GM06990 (cell line): ENCODE data around the gene CNTNAP3.
"Not testable (repeated sequence)": the region's sequence is repeated elsewhere in the genome, so short reads cannot be mapped to it uniquely, and the experiment has no call there.

Experiments used
- DNase-seq: peaks from one replicate; pipeline ENCODE4 v3.0.0-alpha.2; 2011; ENCODE audit not compliant: insufficient read length; ENCODE audit errors: extremely low read depth
- H3K27me3 ChIP-seq: replicated peaks from 2 replicates; pipeline ENCODE4 v1.6.0; 2011; ENCODE audit warnings: low read length; ENCODE audit not compliant: control insufficient read depth, insufficient read depth
- H3K36me3 ChIP-seq: 2 replicates; pipeline ENCODE4 v1.5.1; 2011; ENCODE audit warnings: low read length; ENCODE audit not compliant: control insufficient read depth, insufficient read depth
- H3K4me3 ChIP-seq: replicated peaks from 2 replicates; pipeline ENCODE4 v1.5.1; 2011; ENCODE audit warnings: low read depth, mild to moderate bottlenecking, control low read depth, low read length

Gene CNTNAP3

DNA sequence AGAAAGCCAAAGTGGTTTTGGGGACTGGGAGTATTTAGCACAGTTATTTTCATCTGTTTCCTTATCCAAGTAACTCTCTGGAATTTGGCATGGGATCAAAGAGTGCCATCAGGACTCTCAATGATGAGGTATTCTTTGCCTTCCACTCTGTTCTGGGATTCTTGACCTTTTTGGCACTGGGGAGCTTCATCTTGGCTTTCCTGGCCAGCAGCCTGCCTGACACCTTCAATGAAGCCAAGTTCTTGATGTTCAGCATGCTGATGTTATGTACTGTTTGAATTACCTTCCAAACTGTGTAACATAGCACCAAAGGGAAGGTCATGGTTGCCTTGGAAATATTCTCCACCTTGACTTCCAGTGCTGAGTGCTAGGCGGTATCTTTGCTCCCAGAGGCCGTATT is 248.8 kb downstream of the CNTNAP3 start:
- not testable (repeated sequence) for DNase-seq, H3K4me3 ChIP-seq, H3K27me3 ChIP-seq, H3K36me3 ChIP-seq

DNA sequence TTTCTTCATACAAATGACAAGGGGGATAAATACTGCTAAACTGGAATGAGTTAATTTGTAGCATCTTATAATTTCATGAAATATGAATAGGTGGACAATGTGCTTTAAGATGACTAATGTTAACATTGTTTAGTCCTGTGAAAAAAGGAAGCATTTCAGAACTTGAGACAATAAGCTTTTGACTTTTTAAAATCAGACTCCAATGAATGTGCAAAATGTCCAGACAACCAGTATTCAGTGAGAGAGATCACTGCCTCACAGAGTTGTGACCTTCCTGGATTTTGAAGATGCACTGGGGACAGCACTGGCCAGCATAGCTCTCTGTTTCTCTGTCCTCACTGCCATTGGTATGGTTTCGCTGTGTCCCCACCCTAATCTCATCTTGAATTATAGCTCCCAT is 249.7 kb downstream of the CNTNAP3 start:
- DNase-seq, H3K27me3 ChIP-seq, H3K36me3 ChIP-seq, H3K4me3 ChIP-seq: not testable (repeated sequence)

DNA sequence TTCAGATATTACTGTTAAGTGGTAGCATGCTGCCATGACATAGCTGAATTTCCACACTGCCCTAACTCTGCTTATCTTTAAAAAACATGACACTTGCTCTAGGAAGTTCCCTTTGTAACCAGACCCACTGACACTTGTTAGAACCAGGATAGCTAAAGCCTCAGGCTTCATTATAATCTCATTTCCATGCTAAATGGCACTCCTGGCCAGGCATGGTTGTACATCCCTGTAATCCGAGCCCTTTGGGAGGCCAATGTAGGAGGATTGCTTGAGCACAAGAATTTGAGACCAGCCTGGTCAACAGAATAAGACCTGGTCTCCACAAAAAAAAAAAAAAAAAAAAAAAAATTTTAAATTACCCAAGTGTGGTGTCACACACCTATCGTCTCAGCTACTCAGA is 254.1 kb downstream of the CNTNAP3 start:
- DNase-seq, H3K27me3 ChIP-seq, H3K36me3 ChIP-seq, H3K4me3 ChIP-seq: not testable (repeated sequence)

DNA sequence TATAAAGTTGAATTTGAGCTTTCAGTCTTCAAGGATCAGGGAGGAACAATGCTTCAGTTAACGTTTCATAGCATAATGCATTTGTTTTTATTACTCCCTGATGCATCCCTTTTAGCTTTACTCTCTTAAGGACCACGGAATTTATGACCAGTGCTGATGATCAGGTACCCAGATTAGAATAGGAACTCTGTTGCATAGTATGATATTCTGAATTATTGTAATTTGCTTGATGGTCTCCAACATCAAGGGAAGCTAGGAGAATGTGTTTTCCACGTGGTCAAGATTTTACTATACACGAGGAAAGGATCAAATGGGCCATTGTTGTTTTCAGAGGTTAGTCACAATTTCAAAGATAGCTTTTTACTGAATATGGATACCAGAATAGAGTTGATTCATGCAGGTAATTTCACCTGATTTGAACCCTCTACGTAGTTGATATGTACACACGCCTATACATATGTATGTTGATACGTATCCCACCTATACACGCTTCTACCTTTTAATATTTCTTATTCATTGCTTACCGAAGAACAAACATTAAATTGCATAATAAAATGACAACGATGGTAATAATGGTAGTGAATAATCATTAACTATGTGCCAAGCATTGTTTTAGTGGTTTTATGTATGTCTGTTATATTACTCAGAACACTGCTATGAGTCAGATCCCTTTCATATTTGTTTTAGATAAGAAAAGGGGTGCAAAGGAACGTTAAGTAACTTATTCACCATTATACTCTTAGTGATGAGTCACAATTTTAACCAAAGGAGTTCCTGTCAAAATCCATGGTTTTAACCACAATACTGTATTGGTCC is 257.6 kb downstream of the CNTNAP3 start:
- not testable (repeated sequence) for H3K4me3 ChIP-seq, H3K36me3 ChIP-seq, H3K27me3 ChIP-seq, DNase-seq

DNA sequence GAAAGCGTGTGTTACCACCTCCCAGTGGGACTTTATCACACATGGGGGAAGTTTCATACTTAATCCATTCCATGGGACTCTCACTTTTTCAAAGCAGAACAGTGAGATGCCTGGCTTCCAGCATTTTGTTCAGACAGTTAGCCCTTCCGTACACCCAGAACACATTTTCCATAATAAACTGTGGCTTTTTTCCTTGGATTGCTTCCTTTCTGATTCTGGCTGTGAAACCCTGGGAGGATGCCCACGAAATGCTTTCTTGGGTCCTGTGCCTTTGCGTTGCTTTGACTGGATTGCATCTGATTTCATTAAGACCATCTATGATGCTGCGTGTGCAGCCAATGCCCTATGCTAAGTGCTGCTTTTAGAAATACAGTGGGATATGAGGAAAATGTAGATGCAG is 259.1 kb downstream of the CNTNAP3 start:
- not testable (repeated sequence) for H3K36me3 ChIP-seq, DNase-seq, H3K27me3 ChIP-seq, H3K4me3 ChIP-seq

DNA sequence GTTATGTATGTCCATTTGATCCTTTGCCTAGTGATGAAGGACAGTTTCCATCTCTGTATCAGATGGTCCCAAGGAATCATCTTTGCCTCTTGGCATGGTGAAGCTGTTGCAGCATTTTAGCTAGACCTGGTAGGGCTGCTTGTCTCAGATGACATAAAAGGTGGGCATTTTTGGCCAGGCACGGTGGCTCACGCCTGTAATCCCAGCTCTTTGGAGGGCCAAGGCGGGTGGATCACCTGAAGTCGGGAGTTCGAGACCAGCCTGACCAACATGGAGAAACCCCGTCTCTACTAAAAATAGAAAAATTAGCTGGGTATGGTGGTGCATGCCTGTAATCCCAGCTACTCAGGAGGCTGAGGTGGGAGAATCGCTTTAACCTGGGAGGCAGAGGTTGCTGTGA is 259.8 kb downstream of the CNTNAP3 start:
- not testable (repeated sequence) for DNase-seq, H3K27me3 ChIP-seq, H3K4me3 ChIP-seq, H3K36me3 ChIP-seq

DNA sequence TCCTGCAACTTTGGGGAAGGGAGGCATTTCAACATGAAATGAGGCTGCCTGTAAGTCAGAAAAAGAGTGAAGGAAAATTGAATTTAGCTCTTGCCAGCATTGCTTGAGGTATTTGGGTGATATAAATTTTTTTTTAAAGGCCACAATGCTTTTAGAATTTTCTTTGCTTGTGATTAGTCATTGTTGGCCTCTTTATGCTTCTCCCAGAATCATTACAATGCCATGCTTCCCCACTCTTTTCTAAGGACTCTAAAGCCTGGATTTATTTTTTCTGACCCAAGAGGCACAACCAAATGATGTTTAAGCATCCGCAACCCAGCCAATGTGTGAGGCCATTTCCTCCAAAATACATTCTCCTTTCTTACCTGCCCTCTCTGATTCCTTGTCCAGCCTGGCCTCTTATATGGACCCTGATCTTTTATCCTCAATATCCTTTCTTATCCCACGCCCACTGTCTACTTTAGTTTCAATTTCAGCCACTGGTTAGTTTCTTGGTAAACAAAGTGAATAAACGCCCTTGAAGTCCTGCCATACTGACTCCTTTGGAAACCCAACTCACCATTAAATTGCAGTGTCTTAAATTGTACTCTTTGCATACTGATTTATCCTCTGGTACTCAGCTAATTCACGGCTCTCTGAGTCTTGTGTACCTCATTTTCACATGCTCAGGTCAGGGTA is 261.9 kb downstream of the CNTNAP3 start:
- H3K4me3 ChIP-seq, H3K36me3 ChIP-seq, H3K27me3 ChIP-seq, DNase-seq: not testable (repeated sequence)
